ENCODE data around the gene TEX26.

Gene TEX26

GRCh38 chr13:30976025-30976424 is 43.6 kb downstream of the TEX26 start:
- DNase-seq (ENCODE audit: low read depth) = no peak

GRCh38 chr13:30978981-30979956 is 46.8 kb downstream of the TEX26 start:
- DNase-seq (ENCODE audit: low read depth) = no peak

GRCh38 chr13:30982506-30982905 is 50.0 kb downstream of the TEX26 start:
- no peak for DNase-seq (ENCODE audit: low read depth)

GRCh38 chr13:30982906-30983305 is 50.5 kb downstream of the TEX26 start:
- DNase-seq (ENCODE audit: low read depth) = no peak

GRCh38 chr13:30983431-30983830 is 51.0 kb downstream of the TEX26 start:
- DNase-seq (ENCODE audit: low read depth) = no peak

GRCh38 chr13:30984620-30985019 is 52.2 kb downstream of the TEX26 start:
- no peak for DNase-seq (ENCODE audit: low read depth)

- DNase-seq (ENCODE audit: low read depth) = no peak
These were observed 53.3 kb downstream of the TEX26 start for GRCh38 chr13:30985637-30986205.

- no peak for DNase-seq (ENCODE audit: low read depth)
These were observed 58.7 kb downstream of the TEX26 start for GRCh38 chr13:30991184-30991583.

GRCh38 chr13:30991922-30992321 is 59.5 kb downstream of the TEX26 start:
- DNase-seq (ENCODE audit: low read depth) = no peak

GRCh38 chr13:30995331-30995730 is 62.9 kb downstream of the TEX26 start:
- DNase-seq (ENCODE audit: low read depth) = no peak

GRCh38 chr13:30997697-30998096 is 65.2 kb downstream of the TEX26 start:
- no peak for DNase-seq (ENCODE audit: low read depth)

- DNase-seq (ENCODE audit: low read depth) = no peak
These were observed 66.0 kb downstream of the TEX26 start for GRCh38 chr13:30998136-30999088.

- no peak for DNase-seq (ENCODE audit: low read depth)
These were observed 68.4 kb downstream of the TEX26 start for GRCh38 chr13:31000889-31001288.

GRCh38 chr13:31001647-31002046 is 69.2 kb downstream of the TEX26 start:
- DNase-seq (ENCODE audit: low read depth) = no peak

GRCh38 chr13:31005066-31005465 is 72.6 kb downstream of the TEX26 start:
- DNase-seq (ENCODE audit: low read depth) = no peak

- no peak for DNase-seq (ENCODE audit: low read depth)
These were observed 75.0 kb downstream of the TEX26 start for GRCh38 chr13:31007417-31007816.

GRCh38 chr13:31008400-31009115 is 76.1 kb downstream of the TEX26 start:
- DNase-seq (ENCODE audit: low read depth) = no peak

- DNase-seq (ENCODE audit: low read depth) = no peak
These were observed 76.7 kb downstream of the TEX26 start for GRCh38 chr13:31009166-31009565.

- no peak for DNase-seq (ENCODE audit: low read depth)
These were observed 77.8 kb downstream of the TEX26 start for GRCh38 chr13:31010296-31010695.

- DNase-seq (ENCODE audit: low read depth) = no peak
These were observed 78.9 kb downstream of the TEX26 start for GRCh38 chr13:31011193-31011860.
